ENCODE measurements around the gene NTNG2.

DNA sequence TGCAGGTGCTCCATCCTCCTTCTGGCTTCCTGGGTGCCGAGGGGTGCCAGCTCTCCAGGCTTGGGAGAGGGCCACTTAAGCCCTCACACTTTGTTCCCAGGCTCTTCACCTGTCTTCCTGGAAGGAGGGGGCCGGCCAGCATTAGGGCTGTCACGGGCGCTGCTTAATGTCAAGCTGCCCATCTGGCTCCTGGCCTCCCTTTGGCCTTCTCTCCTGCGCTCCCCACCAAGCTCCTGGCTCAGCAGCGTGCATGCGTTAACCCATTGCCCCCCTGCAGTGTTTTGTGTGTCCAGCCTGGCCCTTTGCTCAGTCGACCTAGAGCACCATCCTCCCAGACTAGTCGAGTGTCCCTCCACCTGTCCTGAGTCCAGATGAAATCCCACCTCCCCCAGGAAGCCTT lies 21.3 kb downstream of the NTNG2 start:
- TF ChIP-seq POLR2A (IDR thresholded peaks at IDR 0.05) = no peak
- TF ChIP-seq, protein P1, sequence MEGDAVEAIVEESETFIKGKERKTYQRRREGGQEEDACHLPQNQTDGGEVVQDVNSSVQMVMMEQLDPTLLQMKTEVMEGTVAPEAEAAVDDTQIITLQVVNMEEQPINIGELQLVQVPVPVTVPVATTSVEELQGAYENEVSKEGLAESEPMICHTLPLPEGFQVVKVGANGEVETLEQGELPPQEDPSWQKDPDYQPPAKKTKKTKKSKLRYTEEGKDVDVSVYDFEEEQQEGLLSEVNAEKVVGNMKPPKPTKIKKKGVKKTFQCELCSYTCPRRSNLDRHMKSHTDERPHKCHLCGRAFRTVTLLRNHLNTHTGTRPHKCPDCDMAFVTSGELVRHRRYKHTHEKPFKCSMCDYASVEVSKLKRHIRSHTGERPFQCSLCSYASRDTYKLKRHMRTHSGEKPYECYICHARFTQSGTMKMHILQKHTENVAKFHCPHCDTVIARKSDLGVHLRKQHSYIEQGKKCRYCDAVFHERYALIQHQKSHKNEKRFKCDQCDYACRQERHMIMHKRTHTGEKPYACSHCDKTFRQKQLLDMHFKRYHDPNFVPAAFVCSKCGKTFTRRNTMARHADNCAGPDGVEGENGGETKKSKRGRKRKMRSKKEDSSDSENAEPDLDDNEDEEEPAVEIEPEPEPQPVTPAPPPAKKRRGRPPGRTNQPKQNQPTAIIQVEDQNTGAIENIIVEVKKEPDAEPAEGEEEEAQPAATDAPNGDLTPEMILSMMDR (IDR thresholded peaks at IDR 0.05) = no peak
